Calu3 (cell line): ENCODE data around the gene NR1H4. TPM values are rescaled to one million over a fixed set of nuclear protein-coding genes. Genes with fewer than 3 reads are reported as not detected.
A peak's percentile ranks its signal among the peaks of the same experiment; 100 is the strongest.
"Not testable (repeated sequence)": the region's sequence is repeated elsewhere in the genome, so short reads cannot be mapped to it uniquely, and the experiment has no call there.

Experiments used
- BruUV-seq: library from RNA; stranded (reverse); fragments of 400-500 nt; replicated peaks from 2 replicates; lab custom pipeline; 2021; lab: Mats Ljungman, UMichigan
- CTCF ChIA-PET: fragments of 300-600 bp; sonication (Branson Sonifier 250); formaldehyde crosslinking; loops from one replicate; lab custom pipeline; 2022; ENCODE audit warnings: antibody characterized with exemption; lab: Charles Lee
- DNase-seq: peaks from one replicate; pipeline ENCODE4 v3.0.0; 2022
- H3K27ac Mint-ChIP-seq: one replicate; pipeline ENCODE4 v1.8.0; 2022; ENCODE audit warnings: mixed read lengths; ENCODE audit not compliant: unreplicated experiment
- H3K27me3 Mint-ChIP-seq: one replicate; pipeline ENCODE4 v1.8.0; 2022; ENCODE audit warnings: mixed read lengths; ENCODE audit not compliant: unreplicated experiment
- H3K36me3 Mint-ChIP-seq: one replicate; pipeline ENCODE4 v1.8.0; 2022; ENCODE audit warnings: mild to moderate bottlenecking, moderate library complexity, mixed read lengths; ENCODE audit not compliant: insufficient read depth, unreplicated experiment
- H3K4me1 Mint-ChIP-seq: one replicate; pipeline ENCODE4 v1.8.0; 2022; ENCODE audit warnings: mild to moderate bottlenecking, low read depth, mixed read lengths; ENCODE audit not compliant: unreplicated experiment
- H3K4me3 Mint-ChIP-seq: one replicate; pipeline ENCODE4 v1.8.0; 2022; ENCODE audit warnings: mild to moderate bottlenecking, low read depth, moderate library complexity, mixed read lengths; ENCODE audit not compliant: unreplicated experiment
- H3K9me3 Mint-ChIP-seq: one replicate; pipeline ENCODE4 v1.8.0; 2022; ENCODE audit warnings: low read depth, mixed read lengths; ENCODE audit not compliant: unreplicated experiment
- intact Hi-C: fragments of 100-400 bp; cut with micrococcal nuclease; formaldehyde crosslinking; loops from one replicate; pipeline ENCODE4 v1.10.0; 2022; ENCODE audit not compliant: unreplicated experiment
- total RNA-seq: library from RNA; stranded (reverse); gene quantifications from 2 replicates; pipeline ENCODE4 v1.2.3, GENCODE V29; 2022
- TF ChIP-seq, protein P1 (sequence below): fragments of 200-600 bp; IDR thresholded peaks from one replicate; pipeline ENCODE4 v1.8.0; 2022; ENCODE audit warnings: antibody characterized with exemption; ENCODE audit not compliant: unreplicated experiment

Gene NR1H4
- total RNA-seq, 1 experiment from 2014 or later = 5.2 TPM

DNA sequence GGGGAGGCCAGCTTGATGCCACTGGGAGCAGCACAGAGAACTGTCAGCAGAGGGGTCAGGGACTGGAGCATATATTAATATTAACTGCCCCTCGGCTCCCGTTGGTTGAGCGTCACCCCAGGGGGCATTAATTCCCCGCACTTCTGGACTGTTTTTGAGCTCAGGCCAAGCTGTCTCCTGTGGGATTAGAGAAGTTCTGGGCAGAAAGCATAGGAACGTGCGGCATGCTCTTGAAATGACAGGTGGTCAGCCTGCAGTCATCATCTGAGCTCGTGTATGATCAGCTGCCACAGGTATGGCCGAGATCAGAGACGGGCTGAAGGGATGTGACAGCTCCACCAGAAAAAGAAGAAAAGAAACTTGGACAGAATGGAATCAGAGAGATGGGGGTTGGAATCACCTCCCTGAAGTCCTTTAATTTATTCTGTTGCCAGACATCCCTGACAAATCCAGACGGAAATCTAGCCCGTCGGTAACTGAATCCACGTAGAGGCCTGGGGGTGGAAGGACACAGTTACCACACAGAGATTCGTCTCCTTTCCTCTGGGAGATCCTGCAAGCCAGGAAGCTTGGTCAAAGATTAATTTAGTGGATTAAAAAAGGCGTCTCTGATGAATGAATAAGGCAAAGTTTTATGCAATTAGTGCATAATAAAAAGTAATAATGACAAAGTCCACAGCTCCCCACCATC is 23.6 kb downstream of the NR1H4 start:
- Mint-ChIP-seq H3K36me3 (no peaks in the 10 kb centered on the region), H3K9me3 (peaks cover under 1% of the 10 kb centered on the region), H3K27ac (peak overlapping the region; percentile 34), H3K4me1 (peaks cover 69% of the 10 kb centered on the region), H3K4me3 (peak overlapping the region; percentile 33), H3K27me3 (no peaks in the 10 kb centered on the region)
- DNase-seq = no peak
- intact Hi-C loops = no loop called here
- TF ChIP-seq, protein P1, sequence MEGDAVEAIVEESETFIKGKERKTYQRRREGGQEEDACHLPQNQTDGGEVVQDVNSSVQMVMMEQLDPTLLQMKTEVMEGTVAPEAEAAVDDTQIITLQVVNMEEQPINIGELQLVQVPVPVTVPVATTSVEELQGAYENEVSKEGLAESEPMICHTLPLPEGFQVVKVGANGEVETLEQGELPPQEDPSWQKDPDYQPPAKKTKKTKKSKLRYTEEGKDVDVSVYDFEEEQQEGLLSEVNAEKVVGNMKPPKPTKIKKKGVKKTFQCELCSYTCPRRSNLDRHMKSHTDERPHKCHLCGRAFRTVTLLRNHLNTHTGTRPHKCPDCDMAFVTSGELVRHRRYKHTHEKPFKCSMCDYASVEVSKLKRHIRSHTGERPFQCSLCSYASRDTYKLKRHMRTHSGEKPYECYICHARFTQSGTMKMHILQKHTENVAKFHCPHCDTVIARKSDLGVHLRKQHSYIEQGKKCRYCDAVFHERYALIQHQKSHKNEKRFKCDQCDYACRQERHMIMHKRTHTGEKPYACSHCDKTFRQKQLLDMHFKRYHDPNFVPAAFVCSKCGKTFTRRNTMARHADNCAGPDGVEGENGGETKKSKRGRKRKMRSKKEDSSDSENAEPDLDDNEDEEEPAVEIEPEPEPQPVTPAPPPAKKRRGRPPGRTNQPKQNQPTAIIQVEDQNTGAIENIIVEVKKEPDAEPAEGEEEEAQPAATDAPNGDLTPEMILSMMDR = no peak
- CTCF ChIA-PET = no interaction called here
- BruUV-seq = no TSS peak

- no TSS peak for BruUV-seq
- CTCF ChIA-PET = no interaction called here
- Mint-ChIP-seq H3K4me1 (peaks cover 74% of the 10 kb centered on the region), H3K27me3 (no peaks in the 10 kb centered on the region), H3K36me3 (no peaks in the 10 kb centered on the region), H3K27ac (no peak overlapping the region), H3K4me3 (no peak overlapping the region), H3K9me3 (peaks cover 4% of the 10 kb centered on the region)
- intact Hi-C loops = no loop called here
- no peak for DNase-seq
- TF ChIP-seq, protein P1 = no peak
These were observed 24.5 kb downstream of the NR1H4 start for GRCh38 chr12:100498141-100498540.

DNA sequence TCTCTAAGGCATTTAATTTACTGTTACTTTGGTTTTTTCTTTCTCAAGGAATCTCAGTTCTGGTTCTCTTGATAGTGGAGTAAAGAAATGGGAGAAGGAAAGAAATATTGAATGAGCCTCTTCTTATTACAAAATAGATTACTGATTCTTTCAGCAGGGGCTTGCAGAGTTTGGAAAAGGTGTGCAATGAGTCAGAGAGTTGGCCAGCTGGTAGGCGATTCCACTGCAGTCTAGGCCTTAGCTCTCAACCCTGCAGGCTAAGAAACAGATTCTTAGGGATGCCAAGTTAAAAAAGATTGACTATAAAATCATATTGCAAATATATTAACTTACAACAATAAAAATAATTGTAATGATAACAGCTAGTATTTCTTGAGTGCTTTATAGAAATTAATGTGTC is 25.8 kb downstream of the NR1H4 start:
- Mint-ChIP-seq H3K36me3 (no peaks in the 10 kb centered on the region), H3K4me3 (no peak overlapping the region), H3K4me1 (peaks cover 72% of the 10 kb centered on the region), H3K27me3 (no peaks in the 10 kb centered on the region), H3K27ac (no peak overlapping the region), H3K9me3 (peaks cover 4% of the 10 kb centered on the region)
- CTCF ChIA-PET = interaction anchor here (1.1 kb wide), 1 partner anchor 77 kb away, joined by 3 read pairs; no protein-coding TSS in a partner anchor
- intact Hi-C loops = no loop called here
- no TSS peak for BruUV-seq
- TF ChIP-seq, protein P1 = no peak
- no peak for DNase-seq

DNA sequence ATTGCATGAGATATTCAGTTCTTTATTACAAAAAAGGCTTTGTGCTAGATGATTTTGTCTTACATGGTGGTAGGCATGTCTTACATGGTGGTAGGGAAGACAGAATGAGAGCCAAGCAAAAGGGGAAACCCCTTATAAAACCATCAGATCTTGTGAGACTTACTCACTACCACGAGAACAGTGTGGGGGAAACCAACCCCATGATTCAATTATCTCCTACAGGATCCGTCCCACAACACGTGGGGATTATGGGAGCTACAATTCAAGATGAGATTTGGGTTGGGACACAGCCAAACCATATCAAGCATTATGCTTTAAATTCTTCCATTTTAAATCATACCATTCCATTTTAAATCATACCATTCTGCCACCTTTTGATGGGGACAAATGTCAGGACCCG is 29.1 kb downstream of the NR1H4 start:
- H3K27me3 Mint-ChIP-seq, H3K36me3 Mint-ChIP-seq, H3K9me3 Mint-ChIP-seq, CTCF ChIA-PET, BruUV-seq, intact Hi-C loops, DNase-seq: not testable (repeated sequence)
- Mint-ChIP-seq H3K4me3 (peak overlapping the region; percentile 63), H3K4me1 (peaks cover 69% of the 10 kb centered on the region), H3K27ac (peak overlapping the region; percentile 68)

DNA sequence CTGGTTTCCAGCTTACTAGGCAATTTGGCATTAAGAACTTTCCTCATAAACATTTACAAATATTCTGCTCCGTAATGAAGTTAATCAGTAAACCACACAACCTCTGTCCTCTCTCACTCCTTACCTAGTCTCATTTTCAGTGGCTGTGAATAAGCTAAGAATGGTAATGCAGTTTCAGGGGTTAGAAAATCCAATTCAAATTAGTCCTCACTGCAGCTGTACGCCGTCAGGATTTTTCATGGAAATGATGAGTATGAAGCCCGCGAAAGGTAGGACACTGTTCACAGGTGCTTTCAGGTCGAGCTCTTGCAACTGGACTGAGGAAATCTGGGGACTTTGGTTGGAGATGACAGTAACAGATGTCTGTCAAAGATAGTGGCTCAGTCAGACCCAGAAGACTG is 29.6 kb downstream of the NR1H4 start:
- CTCF ChIA-PET = no interaction called here
- Mint-ChIP-seq H3K4me3 (peak overlapping the region; percentile 63), H3K27me3 (no peaks in the 10 kb centered on the region), H3K36me3 (no peaks in the 10 kb centered on the region), H3K9me3 (peaks cover 4% of the 10 kb centered on the region), H3K27ac (peak overlapping the region; percentile 68), H3K4me1 (peaks cover 69% of the 10 kb centered on the region)
- intact Hi-C loops = no loop called here
- no TSS peak for BruUV-seq
- TF ChIP-seq, protein P1 = no peak
- DNase-seq = no peak
